Right ventricle myocardium superior (tissue), 1 donor: ENCODE results near the gene RASSF4. TPM values are rescaled to one million over a fixed set of nuclear protein-coding genes. Genes with fewer than 3 reads are reported as not detected.

ENCODE experiments used
- ATAC-seq: fragments of 200-7000 bp; cut with Tn5 transposase; one replicate; pipeline ENCODE4 v1.9.1; 2020; ENCODE audit warnings: mild to moderate bottlenecking; ENCODE audit not compliant: poor library complexity
- DNase-seq: peaks from one replicate; pipeline ENCODE4 v3.0.0-alpha.2; 2020
- intact Hi-C: fragments of 100-400 bp; cut with DNase I; formaldehyde crosslinking; loops from one replicate; pipeline ENCODE4 v1.11.2; 2022
- total RNA-seq: library from RNA; stranded (reverse); fragmentation: NEBNext Ultra II Directional; extraction: Animal tissue kit (Norgen Biotek cat#: 25700); gene quantifications from one replicate; pipeline ENCODE4 v1.2.1, GENCODE V29; 2021
- donor health status: DM: no; HTN: yes; CAD: no; lungs with severe emphysema.

RASSF4 gene
- total RNA-seq, 1 donor from 2014 or later, result 87.5 TPM

DNA sequence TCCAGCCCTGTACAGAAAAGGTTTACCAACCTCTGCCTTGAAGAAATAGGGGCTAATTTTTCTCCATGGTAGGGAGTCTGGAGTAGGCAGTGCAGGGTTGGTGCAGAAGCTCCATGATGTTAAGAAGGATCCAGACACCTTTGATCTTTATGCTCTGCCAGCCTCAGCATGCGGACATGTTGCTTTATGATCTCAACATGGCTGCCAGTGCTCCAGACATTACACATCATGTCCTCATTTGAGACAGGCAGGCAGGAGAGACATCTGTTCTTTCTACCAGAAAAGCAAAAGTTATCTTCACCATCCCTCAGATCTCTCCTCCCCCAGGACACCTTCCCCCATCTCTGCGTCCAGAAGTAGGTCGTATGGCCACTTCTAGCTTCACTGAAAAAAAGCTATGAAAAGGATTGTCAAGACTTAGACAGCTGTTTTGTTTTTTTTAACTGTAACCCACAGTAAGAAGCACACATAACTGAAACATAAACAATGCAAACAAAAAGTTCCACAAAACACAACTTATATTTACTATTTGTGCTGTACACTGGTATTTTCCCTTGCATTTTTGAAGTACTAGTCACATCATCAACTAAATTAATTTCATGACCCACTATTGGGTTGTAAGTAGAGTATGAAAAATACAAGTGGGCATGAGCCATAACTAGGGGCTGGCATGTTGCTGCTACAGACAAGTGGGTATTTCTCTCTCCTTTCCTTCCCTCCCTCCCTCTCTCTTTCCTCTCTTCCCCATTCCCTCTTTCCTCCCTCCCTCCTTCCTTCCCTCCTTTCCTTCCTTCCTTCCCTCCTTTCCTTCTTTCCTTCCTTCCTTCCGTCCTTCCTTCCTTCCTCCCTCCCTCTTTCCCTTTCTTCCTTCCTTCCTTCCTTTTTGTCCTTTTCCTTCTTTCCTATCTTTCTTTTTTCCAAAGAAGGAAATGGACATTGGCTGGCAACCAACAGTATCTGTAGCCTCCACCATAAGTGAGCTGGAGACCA lies 2.6 kb upstream of the RASSF4 start:
- intact Hi-C loops, result no loop called here
- DNase-seq (no peak), ATAC-seq (no peak)

DNA sequence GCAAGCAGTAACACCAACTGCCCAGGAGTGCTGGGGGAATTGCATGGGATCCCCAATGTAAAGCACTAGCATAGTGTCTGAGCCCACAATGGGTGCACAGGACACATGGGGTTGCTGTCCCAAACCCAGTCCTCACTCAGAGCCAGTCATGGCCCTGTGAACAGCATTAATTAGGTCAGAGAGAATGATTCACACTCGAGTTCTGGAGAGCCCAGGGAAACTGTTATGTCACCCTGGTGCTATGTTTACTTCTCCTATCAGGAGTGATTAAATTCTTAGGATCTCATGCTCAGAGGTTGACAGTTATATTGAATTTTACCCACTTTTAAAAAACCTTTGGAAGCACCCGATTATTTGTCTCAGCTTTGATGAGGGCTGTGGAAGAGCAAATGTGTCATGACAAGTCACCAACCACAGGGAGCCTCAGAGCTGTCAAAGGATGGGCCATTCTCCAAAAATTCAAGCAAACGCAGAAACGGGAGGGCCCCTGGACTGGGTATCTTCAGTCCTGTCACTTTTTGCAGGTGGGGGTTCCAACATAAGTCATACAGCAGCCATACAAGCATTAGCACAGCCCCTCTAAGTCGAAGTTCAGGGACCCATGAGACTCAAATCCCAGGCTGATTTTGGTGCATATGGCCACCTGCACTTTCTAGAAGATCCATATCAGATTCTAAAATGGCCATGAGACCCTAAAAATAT lies 1.3 kb upstream of the RASSF4 start:
- intact Hi-C loops, result no loop called here
- DNase-seq, result no peak

DNA sequence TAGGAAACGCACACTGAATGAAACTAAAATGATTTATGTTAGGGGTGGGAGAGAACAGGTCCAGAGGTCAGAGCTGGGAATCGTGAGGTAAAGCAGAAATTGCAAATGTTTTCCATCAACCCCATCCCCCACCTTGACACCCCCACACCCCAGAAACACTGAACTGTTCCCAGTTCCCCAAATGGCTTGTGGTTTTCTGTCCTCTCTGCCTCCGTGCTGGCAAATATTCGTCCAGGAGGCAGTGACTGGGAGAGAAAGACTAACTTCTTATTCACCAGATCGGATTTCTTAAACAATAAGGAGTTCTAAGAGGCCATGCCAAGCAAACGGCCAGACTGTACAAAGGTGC lies 730 bp upstream of the RASSF4 start:
- intact Hi-C loops, result no loop called here
- no peak for DNase-seq
- peak; percentile 0 for ATAC-seq

More for the DNA sequence above, 1.3 kb upstream of the RASSF4 start:
- ATAC-seq, result peak; percentile 57

DNA sequence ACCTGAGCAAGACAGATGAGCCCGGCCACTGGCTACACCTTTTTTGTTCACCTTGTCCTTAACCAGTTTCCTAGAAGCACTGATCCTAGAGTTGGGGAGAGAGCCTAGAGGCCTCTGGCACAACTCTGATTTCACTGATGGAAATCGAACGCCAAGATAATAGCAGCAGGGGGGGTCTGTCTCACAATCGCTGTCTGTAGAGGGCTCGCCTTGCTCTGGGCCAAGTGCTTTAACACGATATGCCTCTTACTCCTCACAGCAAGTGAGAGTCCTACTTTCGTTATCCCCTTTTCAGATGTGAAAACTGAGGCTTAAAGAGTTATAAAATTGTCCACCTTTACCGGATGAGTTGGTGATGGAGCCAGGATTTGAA lies 472 bp downstream of the RASSF4 start:
- ATAC-seq, result no peak
- intact Hi-C loops, result no loop called here

DNA sequence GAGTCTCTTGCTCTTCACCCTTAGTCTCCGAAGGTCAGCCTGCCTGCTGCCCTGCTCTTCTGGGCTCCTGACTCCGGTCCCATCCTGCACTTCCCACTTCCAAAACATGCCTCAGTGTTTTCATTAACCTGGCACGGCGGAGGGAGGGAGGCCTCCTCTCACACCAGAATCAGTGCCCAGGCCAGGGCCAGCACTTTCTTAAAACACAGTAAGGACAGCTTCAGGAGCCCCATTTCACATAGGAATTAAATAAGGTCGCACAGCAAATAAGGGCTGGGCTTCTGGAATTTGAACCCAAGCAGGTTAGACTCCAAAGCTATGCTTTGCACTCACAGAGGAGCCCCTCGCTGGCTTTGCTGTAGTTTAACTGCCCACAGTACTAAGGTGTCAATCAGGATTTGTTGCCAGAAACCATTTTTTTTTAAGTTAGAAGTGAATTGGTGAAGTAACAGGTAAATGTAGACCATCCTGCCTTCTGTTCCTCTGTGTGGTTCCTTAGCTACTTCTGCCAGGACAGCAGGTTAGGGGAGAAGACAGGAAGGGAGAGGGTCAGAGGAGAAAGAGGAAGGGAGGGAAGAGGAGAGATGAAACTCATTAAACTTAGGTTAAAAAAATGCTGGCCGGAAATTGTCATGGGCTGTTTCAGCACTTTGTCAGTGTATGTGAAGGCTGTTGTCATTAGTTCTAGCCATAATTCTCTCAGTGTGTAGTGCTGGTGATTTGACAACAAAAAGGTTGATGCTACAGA lies 1.1 kb downstream of the RASSF4 start:
- DNase-seq (peak; percentile 38), ATAC-seq (no peak)
- intact Hi-C loops, result no loop called here

More for the DNA sequence above, 472 bp downstream of the RASSF4 start:
- DNase-seq, result peak; percentile 43

DNA sequence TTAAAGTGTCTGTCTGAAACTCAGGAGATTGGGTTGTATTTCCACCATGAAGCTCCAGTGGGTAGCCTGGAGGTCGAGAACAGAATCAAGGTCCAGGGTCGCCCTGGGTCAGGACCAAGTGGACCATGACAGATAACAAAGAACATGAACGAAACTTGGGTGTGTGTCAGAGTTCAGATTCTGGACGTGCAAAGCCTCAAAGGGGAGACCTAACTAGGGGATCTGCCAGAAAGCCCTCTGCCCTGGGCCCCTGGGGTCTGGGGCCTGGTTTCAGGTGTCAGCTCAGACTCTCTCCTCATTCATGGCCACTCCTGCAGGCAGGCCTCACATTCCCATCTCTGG lies 1.6 kb downstream of the RASSF4 start:
- intact Hi-C loops, result no loop called here
- DNase-seq (peak; percentile 30), ATAC-seq (no peak)

DNA sequence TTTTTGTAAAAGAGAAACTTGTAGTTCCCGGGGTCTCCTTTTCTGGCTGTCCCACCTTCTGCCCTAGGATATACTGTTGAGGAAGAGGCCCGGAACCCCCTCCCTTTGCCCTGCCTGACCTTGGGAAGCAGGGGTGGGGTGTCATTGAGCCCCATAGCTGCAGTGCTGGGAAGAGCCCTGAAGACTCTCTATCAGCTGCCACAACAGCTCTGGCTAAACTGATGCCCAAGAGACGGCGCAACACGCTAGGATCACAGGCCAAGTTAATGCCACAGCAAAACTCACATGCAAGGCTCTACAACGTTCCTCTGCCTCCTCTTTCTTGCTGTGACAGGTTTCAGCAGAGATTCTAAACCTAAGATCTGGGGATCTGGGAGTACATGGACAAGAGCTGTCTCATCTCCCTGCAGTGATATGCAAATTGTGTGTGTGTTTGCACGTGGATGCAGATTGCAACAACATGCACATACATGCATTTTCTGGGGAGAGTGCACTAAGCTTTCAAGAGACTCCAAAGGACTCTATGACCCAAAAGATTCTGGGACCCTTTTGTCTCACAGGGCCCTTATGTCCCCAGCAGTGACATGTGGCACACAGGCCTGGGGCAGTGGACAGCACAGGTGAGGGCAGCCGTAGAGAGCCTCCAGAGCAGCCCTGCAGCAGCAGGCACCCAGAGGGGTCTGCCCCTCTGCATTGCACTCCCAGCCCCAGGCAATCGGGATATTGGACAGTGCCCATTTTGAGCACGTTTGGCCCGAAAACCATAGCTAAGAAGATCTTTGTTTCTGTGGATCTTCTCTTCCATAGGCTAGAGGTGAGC lies 2.5 kb downstream of the RASSF4 start:
- intact Hi-C loops, result no loop called here
- ATAC-seq (no peak), DNase-seq (no peak)

DNA sequence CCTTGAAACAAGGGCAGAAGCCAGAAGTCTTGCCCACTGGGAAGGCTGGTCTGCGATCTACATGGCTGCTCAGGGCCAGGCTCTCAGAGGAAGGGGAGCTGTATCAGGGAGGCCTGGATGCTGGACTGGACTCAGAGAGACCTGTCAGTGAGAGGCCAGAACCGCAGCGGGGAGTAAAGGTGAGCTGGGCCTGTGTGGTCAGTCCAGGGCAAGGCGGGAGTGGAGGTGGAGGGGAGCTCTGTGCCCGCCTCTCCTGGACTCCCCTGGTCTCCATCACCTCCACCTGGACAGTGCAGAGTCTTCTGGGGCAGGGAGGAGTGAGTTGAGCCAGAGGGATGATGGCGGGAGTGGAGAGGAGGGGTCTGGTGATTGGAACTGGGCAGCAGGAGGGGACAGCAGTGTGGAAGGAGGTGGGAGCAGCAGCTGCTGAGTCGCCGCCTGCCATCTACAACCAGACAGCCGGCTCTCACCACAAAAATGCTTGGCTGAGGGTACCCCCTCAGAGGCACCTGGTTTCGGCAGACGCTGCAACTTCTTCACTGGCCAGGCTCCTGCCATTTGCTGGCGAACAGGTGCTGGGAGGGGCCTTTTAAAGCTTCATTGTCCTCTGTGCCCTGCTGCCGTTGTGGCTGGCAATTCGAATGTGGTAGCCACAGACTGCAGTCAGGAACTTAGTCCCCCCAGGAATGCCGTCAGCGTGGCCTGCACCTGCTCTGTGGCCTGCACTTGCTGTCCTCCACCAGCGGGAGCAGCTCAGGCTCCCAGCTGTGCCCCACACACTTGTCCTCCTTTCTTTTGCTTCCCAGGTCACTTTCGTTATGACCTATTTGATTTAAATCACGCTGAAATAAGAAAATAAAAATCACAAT lies 3.5 kb downstream of the RASSF4 start:
- intact Hi-C loops, result no loop called here
- ATAC-seq, result peak; percentile 19
- peak; percentile 68 for DNase-seq

DNA sequence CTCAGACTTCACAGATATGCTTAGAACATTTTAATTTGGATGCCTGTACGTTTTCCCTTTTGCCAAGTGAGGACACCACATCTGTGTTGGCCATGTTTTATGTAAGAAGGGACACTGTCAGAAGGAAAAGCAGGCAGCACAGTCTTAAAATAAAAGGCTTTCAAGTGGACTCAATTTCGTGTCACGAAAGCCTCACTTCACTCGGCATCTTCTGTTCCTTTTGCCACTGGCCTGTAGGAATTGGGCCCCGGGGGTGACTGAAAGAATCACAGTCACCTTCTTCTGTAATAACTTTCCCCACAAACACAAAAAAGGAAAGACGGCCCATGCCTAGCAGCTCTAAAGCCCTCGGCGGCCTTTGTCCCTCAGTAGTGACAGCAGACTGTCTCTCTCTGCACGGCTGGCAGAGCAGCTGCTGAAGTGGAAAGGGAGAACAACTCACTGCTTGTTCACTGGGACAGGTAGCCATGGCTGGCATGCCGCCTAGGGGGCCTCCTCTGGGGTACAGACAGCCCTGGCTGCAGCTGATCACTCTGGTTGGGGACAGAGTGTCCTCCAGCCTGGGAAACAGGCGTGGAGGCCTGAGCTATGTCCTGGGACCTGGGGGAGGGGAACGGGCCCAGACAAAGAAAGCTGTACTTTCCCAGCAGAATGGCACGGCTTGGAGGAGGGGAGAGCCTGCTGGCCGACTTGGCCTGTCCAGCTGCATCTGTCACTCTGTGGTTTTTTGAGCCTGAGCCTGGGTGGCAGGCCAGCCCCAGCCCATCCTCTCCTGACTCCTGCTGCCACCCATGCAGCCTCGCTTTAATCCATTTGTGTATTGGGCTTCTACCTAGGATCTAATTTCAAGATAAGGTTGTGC lies 4.4 kb downstream of the RASSF4 start:
- intact Hi-C loops, result no loop called here
- peak; percentile 65 for ATAC-seq

DNA sequence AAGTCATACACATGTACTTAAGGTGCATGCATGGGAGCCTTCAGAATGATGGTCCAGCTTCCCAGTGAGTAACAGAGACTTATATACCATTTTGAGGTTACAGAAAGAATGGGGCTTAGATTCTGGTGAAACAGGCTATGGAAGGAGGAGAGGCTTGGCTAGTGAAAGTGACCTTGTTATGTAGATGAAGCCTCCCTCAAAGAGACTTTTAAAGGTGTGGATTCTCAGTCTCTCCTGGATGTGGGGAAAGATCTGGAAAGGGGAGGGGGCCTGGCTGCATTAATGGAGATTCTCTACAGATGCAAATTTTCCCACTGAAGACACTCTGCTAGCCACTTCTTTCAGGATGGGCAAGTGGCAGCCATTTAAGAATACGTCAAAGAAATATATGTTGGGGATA lies 5.5 kb downstream of the RASSF4 start:
- intact Hi-C loops, result no loop called here
- ATAC-seq (no peak), DNase-seq (no peak)

More for the DNA sequence above, 4.4 kb downstream of the RASSF4 start:
- DNase-seq, result peak; percentile 94

DNA sequence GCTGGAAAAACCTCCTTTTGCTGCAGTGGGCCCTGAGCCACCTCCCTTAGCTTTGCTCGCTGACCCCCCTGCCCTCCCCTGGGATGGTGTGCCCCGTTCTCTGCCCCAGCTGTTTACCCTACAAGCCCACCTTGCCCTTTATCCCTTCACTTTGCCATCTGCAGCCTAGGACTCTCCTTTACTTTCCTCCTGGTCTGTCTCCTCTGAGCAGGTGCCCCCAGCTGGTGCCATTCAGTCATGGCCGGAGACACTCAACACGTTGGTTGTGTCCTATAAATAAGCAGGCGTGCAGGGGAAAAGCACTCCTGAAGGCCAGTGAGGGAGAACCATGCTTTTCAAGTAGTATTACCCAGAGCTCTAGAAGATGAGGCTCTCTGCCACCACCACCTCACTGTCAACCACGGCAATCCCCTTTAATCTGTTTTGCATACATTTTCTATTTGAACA lies 6.1 kb downstream of the RASSF4 start:
- intact Hi-C loops, result no loop called here
- ATAC-seq (peak; percentile 23), DNase-seq (no peak)

DNA sequence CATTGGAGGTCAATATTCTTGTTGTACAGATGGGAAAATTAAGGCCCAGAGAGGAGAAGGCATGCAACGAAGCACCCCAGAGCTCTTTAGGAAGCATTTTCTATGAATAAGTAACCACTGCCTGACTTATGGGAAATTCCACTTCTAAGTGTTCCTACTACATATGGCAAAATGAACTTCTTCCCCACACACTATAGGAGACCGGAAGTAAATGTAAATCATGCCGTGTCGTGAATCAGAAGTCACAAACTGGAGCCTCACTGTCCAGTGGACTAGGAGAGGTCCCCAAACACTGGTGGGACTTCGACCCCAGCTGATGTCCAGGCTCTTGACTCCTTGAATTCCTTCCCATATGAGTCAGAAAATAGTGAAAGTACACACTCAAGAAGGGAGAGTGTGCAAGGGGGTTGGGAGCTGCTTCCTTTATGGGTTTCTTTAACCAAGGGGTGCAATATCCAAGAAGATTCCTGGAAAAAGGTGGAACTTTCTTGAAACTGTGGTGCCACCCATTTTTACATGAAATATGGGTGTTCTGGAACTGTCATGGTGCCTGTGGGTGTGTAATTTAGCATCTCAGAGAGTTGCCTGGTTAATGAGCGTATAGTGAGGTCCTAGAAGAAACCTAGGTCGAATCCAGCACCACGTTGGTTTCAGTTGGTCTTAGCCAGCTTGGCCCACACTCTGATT lies 6.7 kb downstream of the RASSF4 start:
- intact Hi-C loops, result no loop called here
- no peak for DNase-seq

DNA sequence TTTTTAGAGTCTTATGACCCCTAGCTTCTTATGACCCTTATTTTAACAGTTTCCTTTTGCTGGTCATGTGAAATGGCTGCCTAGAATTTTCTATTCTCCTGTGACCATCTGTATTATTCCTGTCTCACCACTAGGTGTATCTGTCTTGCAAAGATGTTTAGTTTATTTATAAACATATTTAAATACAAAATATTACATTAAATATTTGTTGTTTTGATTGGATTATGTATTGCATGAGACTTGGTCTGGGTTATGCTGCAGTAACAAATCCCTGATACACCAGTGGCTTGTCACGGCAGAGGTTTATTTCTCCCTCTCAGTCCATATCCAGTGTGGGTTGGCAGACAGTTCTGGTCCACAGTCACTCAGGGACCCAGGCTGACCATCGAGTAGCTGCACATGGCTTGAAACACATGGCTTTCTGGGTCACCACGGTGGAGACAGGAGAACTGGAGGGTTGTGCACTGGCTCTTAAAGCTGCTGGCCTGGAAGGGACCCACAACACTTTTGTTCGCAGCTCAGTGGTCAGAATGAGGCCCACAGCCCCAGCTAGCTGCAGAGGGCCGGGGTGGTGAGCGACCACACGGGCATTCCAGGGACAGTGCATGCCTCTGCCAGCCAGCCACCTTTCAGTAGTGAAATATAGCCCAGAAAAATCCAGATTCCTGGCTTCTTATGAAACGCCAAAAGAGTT lies 7.4 kb downstream of the RASSF4 start:
- ATAC-seq, result no peak
- intact Hi-C loops, result no loop called here
- no peak for DNase-seq

More for the DNA sequence above, 6.7 kb downstream of the RASSF4 start:
- ATAC-seq, result no peak

DNA sequence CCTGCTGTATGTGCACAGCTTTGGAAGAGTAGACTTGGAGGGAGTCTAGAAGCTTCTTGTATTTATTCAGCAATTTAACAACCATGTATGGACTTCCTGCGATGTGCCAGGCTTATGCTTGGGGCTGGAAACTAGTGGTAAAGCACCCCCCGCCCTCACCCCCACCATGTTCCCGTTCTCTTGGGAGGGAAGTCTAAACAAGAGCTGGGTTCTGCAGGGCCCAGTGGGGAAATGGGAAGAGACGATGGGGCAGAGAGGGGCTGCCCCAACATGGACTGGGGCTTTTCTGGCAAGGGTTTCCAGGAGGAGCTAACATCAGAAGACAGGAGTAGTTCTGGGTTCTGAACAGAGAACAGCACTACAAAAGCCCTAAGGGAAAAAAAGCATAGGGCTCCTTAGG lies 8.0 kb downstream of the RASSF4 start:
- no peak for ATAC-seq
- peak; percentile 59 for DNase-seq
- intact Hi-C loops, result no loop called here

DNA sequence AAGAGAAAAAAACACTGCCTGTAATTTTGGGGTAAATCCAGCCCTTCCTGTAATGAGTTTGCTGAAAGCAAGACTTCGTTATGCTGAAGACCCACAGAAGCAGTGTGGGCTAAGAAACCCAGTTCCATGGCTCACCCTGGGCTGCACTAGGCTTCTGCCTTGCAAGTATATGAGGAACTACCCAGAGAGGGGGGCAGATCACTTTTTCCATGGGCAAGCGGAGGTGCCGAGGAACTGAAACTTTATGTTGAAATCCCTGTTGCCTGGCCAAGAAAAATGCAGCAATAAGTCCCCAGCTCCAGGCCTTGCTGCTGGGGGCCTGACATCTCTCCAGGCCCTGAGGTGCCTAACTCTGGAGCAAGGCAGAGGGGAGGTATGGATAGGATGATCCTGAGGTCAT lies 8.5 kb downstream of the RASSF4 start:
- intact Hi-C loops, result no loop called here
- ATAC-seq (peak; percentile 21), DNase-seq (no peak)
